Muscle of leg (tissue), 11 donors: ENCODE measurements around the gene HERPUD1. TPM values are rescaled to one million over a fixed set of nuclear protein-coding genes. Genes with fewer than 3 reads are reported as not detected.
"Not testable (repeated sequence)": the region's sequence is repeated elsewhere in the genome, so short reads cannot be mapped to it uniquely, and the experiment has no call there.

Experiments used
- DNase-seq: peaks from one replicate; pipeline ENCODE4 v3.0.0; 2013
- H3K27ac ChIP-seq: one replicate; pipeline ENCODE4 v1.5.1; 2013; ENCODE audit warnings: mild to moderate bottlenecking, low read length, control low read depth
- H3K27me3 ChIP-seq: one replicate; pipeline ENCODE4 v1.6.1; 2013; ENCODE audit warnings: low read length; ENCODE audit not compliant: control insufficient read depth, insufficient read depth
- H3K36me3 ChIP-seq: one replicate; pipeline ENCODE4 v1.6.1; 2013; ENCODE audit warnings: low read length; ENCODE audit not compliant: control insufficient read depth, insufficient read depth
- H3K4me1 ChIP-seq: one replicate; pipeline ENCODE4 v1.6.1; 2013; ENCODE audit warnings: low read length; ENCODE audit not compliant: control insufficient read depth, insufficient read depth
- H3K4me3 ChIP-seq: one replicate; pipeline ENCODE4 v1.5.1; 2013; ENCODE audit warnings: low read length, control low read depth
- H3K9me3 ChIP-seq: replicated peaks from 2 replicates; pipeline ENCODE4 v1.6.1; 2013; ENCODE audit warnings: low read depth, low read length; ENCODE audit not compliant: control insufficient read depth
- WGBS: methylation state at CpG from one replicate; pipeline ENCODE4 v1.1.5; 2013; ENCODE audit warnings: missing lambda C conversion rate; ENCODE audit not compliant: insufficient coverage; 5-methylcytosine and 5-hydroxymethylcytosine counted together
- polyA plus RNA-seq, 8 donors: library from polyadenylated mRNA; unstranded; fragments of 120-200 nt; gene quantifications; one replicate each; pipeline versions ENCODE4 v1.2.1 to v1.2.3, GENCODE V29; 2013; ENCODE audit warnings: inconsistent platforms in 1 of 8, low replicate concordance in 1 of 8; ENCODE audit not compliant: insufficient read length in 8 of 8, insufficient read depth in 1 of 8
- total RNA-seq: library from RNA; stranded (reverse); fragments of 120-200 nt; gene quantifications from one replicate; pipeline ENCODE4 v1.2.4, GENCODE V29; 2013

The HERPUD1 gene
- total and polyA plus RNA-seq, 9 donors: 41.9 to 89.0 (median 59.7) TPM

DNA sequence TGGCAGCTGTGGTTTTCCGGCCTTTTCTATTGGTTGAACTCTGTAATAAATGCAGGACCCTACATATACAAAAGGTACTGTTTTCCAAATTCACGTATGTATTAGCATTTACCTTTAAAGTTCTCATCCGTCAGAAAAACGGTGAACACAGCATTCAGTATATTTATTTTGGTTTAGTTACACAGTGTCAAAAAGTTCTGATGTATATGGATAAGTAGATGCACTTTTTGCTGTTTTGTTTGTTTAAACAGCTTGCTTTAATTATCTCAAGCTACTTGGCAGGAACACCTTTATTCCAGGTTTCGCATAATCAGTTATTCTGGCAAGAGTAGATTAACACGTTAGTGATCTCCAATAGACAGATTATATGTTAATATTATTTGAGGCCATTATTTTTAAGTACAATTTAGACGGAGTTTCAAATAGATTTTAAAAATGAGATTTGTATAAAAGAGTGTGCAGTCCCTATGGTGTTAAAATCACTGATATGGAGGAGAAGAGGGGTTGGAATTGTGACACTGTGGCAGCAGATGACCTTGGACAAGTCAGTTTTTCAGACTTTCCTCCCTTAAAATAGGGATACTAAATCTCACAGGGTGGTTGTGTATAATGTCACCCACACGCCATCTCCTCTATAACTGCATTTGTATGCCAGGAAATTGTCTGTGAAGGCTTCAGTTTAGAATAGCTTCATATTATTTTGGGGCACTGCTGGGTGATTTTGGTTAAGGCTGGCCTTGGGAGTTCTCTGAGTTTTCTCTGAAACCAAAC is 2.1 kb downstream of the HERPUD1 start:
- Histone ChIP-seq H3K27ac (no peak overlapping the region), H3K4me3 (peak overlapping the region; percentile 77), H3K4me1 (peaks cover 23% of the 10 kb centered on the region), H3K36me3 (peaks cover 22% of the 10 kb centered on the region), H3K27me3 (no peaks in the 10 kb centered on the region), H3K9me3 (no peaks in the 10 kb centered on the region)
- no CpG with 5 or more reads among the region's 8 CpGs for WGBS
- no peak for DNase-seq

- H3K27ac ChIP-seq, H3K9me3 ChIP-seq, DNase-seq, H3K27me3 ChIP-seq: not testable (repeated sequence)
- Histone ChIP-seq H3K4me1 (peaks cover 23% of the 10 kb centered on the region), H3K4me3 (peak overlapping the region; percentile 77), H3K36me3 (peaks cover 27% of the 10 kb centered on the region)
- WGBS: 50% methylated on average over 2 of the region's 8 CpGs
Measured at GRCh38 chr16:56934599-56935145, 2.7 kb downstream of the HERPUD1 start.

DNA sequence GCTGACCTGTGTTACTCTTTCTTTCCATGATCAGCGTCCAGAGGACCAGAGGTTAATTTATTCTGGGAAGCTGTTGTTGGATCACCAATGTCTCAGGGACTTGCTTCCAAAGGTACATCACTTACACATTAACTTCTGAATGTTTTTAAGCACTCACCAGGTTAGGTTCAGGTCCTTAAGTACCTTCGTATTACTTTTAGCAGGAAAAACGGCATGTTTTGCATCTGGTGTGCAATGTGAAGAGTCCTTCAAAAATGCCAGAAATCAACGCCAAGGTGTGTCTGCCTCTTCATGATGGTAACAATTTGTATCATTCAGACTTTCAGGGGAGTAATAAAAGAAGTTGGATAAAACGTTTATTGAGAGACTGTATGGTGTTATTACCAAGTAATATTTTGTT is 3.3 kb downstream of the HERPUD1 start:
- DNase-seq: no peak
- Histone ChIP-seq H3K4me1 (peaks cover 23% of the 10 kb centered on the region), H3K27ac (no peak overlapping the region), H3K36me3 (peaks cover 32% of the 10 kb centered on the region), H3K4me3 (no peak overlapping the region), H3K27me3 (no peaks in the 10 kb centered on the region), H3K9me3 (no peaks in the 10 kb centered on the region)
- WGBS: 57% methylated on average over 1 of the region's 5 CpGs

GRCh38 chr16:56936491-56936890 is 4.5 kb downstream of the HERPUD1 start:
- peaks cover 13% of the 10 kb centered on the region for H3K4me1 ChIP-seq
- no peaks in the 10 kb centered on the region for H3K27me3 ChIP-seq
- no peak for DNase-seq
- peaks cover 44% of the 10 kb centered on the region for H3K36me3 ChIP-seq
- H3K27ac ChIP-seq: peak overlapping the region; percentile 22
- 71% methylated on average over 4 of the region's 5 CpGs for WGBS
- H3K4me3 ChIP-seq: no peak overlapping the region
- no peaks in the 10 kb centered on the region for H3K9me3 ChIP-seq

DNA sequence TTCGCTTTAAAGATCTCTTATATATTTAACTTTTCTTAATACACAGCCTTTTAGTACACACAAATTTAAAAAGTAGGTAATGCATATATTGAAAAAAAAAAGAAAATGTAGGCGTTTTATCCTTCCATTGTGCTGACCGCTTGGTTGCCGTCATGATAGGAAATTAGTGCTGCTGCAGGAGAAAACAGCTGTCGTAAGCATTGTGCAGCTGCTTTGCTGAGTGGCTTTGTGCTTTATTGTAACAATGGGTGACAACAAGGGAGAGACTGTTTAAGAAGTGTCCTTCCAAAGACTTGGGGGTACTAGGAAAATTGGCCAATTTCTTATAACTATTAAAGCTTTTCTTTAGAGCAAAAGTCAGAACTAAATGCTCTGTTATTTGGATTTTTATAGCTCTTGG is 5.0 kb downstream of the HERPUD1 start:
- Histone ChIP-seq H3K27me3 (no peaks in the 10 kb centered on the region), H3K4me3 (no peak overlapping the region), H3K27ac (no peak overlapping the region), H3K4me1 (peaks cover 11% of the 10 kb centered on the region), H3K36me3 (peaks cover 47% of the 10 kb centered on the region), H3K9me3 (no peaks in the 10 kb centered on the region)
- 78% methylated on average over 4 of the region's 5 CpGs for WGBS
- peak; percentile 38 for DNase-seq

DNA sequence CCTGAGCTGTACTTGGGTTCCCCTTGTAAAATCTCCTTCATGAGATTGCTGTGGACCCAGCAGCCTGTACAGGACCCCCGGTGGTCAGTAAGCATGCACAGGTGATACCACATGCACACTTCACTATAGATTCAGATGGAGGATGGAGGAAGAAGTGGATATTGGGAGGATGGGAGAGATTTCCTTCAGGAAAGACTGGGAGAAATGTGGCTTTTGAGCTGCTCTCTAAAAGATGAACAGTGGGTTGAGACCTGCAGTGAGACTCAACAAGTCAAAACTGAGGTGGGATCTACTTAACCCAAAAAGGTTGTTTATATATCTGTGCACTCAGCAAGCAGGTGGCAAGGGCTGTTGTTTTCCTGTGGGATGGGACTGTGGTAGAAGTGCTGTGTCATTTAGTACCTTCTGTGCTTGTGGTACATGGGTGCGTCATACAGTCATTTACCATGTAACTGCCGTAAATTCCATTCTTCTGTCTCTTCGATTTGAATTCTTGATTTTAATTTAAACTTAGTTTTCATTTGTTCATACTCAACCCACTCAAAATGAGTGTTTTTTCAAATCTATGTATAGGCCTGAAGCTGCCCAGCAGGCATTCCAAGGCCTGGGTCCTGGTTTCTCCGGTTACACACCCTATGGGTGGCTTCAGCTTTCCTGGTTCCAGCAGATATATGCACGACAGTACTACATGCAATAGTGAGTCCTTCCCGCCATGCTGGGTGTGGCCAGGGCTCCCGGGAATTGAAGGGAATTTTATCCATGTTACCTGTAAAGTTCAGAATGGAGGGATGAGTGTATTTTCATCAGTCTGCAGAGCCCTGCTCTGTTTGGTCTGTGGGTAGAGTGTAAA is 6.9 kb downstream of the HERPUD1 start:
- Histone ChIP-seq H3K4me3 (no peak overlapping the region), H3K27me3 (no peaks in the 10 kb centered on the region), H3K9me3 (no peaks in the 10 kb centered on the region), H3K4me1 (peaks cover 10% of the 10 kb centered on the region), H3K27ac (no peak overlapping the region), H3K36me3 (peaks cover 66% of the 10 kb centered on the region)
- WGBS: 80% methylated on average over 1 of the region's 8 CpGs
- no peak for DNase-seq

DNA sequence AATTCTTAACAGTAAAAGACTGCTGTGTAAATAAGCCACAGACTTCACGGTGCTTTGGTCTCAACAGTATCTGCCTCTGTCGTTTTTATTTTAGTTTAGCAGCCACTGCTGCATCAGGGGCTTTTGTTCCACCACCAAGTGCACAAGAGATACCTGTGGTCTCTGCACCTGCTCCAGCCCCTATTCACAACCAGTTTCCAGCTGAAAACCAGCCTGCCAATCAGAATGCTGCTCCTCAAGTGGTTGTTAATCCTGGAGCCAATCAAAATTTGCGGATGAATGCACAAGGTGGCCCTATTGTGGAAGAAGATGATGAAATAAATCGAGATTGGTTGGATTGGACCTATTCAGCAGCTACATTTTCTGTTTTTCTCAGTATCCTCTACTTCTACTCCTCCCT is 7.9 kb downstream of the HERPUD1 start:
- DNase-seq: no peak
- no peak overlapping the region for H3K27ac ChIP-seq
- H3K4me3 ChIP-seq: no peak overlapping the region
- H3K9me3 ChIP-seq: no peaks in the 10 kb centered on the region
- peaks cover 8% of the 10 kb centered on the region for H3K4me1 ChIP-seq
- 78% methylated on average over 2 of the region's 4 CpGs for WGBS
- peaks cover 72% of the 10 kb centered on the region for H3K36me3 ChIP-seq
- no peaks in the 10 kb centered on the region for H3K27me3 ChIP-seq

DNA sequence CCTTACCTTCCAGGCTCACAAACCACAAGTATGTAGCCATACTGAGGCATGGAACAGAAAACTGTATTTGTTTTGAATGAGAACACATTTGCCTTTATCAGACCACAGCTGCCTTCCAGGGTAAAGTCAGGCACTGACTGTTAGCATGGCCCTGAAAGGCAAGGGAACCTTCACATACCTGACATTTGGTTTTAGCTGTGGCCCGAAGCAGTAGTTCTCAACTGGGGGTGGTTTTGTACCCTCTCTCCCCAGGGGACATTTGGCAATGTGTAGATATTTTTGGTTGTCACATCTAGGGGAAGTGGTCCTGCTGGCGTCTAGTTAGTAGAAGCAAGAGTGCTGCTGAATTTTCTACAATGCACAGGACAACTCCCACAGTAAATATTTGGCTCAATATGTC is 9.2 kb downstream of the HERPUD1 start:
- no peak for DNase-seq
- no peak overlapping the region for H3K27ac ChIP-seq
- no CpG with 5 or more reads among the region's 2 CpGs for WGBS
- no peaks in the 10 kb centered on the region for H3K27me3 ChIP-seq
- no peak overlapping the region for H3K4me3 ChIP-seq
- H3K9me3 ChIP-seq: no peaks in the 10 kb centered on the region
- peaks cover 11% of the 10 kb centered on the region for H3K4me1 ChIP-seq
- H3K36me3 ChIP-seq: peaks cover 74% of the 10 kb centered on the region

GRCh38 chr16:56941856-56942331 is 10.0 kb downstream of the HERPUD1 start:
- Histone ChIP-seq H3K4me3 (no peak overlapping the region), H3K27me3 (no peaks in the 10 kb centered on the region), H3K9me3 (no peaks in the 10 kb centered on the region), H3K27ac (no peak overlapping the region), H3K36me3 (peaks cover 75% of the 10 kb centered on the region), H3K4me1 (peaks cover 9% of the 10 kb centered on the region)
- no peak for DNase-seq
- 88% methylated on average over 7 of the region's 9 CpGs for WGBS

DNA sequence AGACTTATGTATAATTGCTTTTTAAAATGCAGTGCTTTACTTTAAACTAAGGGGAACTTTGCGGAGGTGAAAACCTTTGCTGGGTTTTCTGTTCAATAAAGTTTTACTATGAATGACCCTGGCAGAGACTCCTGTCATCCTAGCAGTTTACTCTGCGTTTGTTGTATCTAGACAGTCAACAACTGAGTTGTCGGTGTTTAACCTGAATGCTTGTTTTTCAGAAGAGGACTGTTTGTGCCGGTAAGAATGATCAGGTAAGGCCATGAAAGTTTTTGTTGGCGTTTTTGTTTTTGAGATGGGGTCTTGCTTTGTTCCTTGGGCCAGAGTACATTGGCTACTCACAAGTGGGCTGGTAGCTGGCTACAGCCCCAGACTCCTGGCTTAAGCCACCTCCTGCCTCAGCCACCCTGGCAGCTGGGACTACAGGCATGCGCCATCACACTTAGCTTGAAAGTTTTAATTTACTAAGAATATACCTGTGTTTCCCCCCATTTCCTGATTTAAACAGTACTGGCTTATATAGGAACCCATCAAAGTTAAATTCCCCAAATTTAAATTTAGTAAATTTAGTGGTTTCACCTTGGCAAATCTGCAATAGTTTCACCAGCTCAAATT is 11.9 kb downstream of the HERPUD1 start:
- Histone ChIP-seq H3K27ac (no peak overlapping the region), H3K9me3 (no peaks in the 10 kb centered on the region), H3K4me1 (peaks cover 9% of the 10 kb centered on the region), H3K36me3 (peaks cover 68% of the 10 kb centered on the region), H3K27me3 (no peaks in the 10 kb centered on the region), H3K4me3 (no peak overlapping the region)
- no peak for DNase-seq
- WGBS: 83% methylated on average over 2 of the region's 6 CpGs
